ENCODE data around the gene PPT1.

DNA sequence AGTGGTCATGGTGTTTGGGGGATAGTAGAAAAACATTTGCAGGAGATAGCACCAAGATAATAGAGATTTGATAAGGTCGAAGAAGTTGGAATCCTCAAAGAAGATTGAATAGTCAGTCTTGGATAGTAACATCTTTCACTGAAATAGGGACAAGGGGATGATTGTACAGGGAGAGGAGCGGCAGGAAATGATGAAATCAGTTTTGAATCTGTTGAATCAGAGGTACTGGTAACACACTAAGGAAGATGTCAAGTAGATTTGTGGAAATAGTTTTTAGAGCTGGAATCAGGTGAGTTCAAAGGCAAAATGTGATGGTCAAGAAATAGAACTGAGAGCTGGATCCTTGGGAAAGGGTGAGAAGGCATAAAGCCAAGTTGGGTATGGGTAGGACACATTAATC lies 30.0 kb downstream of the PPT1 start:
- TF ChIP-seq, protein P1, sequence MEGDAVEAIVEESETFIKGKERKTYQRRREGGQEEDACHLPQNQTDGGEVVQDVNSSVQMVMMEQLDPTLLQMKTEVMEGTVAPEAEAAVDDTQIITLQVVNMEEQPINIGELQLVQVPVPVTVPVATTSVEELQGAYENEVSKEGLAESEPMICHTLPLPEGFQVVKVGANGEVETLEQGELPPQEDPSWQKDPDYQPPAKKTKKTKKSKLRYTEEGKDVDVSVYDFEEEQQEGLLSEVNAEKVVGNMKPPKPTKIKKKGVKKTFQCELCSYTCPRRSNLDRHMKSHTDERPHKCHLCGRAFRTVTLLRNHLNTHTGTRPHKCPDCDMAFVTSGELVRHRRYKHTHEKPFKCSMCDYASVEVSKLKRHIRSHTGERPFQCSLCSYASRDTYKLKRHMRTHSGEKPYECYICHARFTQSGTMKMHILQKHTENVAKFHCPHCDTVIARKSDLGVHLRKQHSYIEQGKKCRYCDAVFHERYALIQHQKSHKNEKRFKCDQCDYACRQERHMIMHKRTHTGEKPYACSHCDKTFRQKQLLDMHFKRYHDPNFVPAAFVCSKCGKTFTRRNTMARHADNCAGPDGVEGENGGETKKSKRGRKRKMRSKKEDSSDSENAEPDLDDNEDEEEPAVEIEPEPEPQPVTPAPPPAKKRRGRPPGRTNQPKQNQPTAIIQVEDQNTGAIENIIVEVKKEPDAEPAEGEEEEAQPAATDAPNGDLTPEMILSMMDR (IDR thresholded peaks at IDR 0.05): no peak
- TF ChIP-seq EZH2phosphoT487 (IDR thresholded peaks at IDR 0.05; ENCODE audit: borderline replicate concordance, low read depth) (no peak), EP300 (IDR thresholded peaks at IDR 0.05; ENCODE audit: borderline replicate concordance in 1 of 2, low read depth in 1 of 2, low read length in 1 of 2) (no peak), SMC3 (IDR thresholded peaks at IDR 0.05; ENCODE audit: low read depth, low read length) (no peak), SIN3A (IDR thresholded peaks at IDR 0.05; ENCODE audit: borderline replicate concordance, low read depth, low read length) (no peak), RFX5 (IDR thresholded peaks at IDR 0.05; ENCODE audit: low read length) (no peak), JUND (IDR thresholded peaks at IDR 0.05) (no peak), POLR2AphosphoS5 (IDR thresholded peaks at IDR 0.05; ENCODE audit: low read depth, low read length) (no peak), CHD2 (IDR thresholded peaks at IDR 0.05; ENCODE audit: low read length, partially characterized antibody) (no peak), FOXM1 (IDR thresholded peaks at IDR 0.05; ENCODE audit: low read depth) (no peak), TEAD4 (IDR thresholded peaks at IDR 0.05; ENCODE audit: borderline replicate concordance, insufficient read depth) (no peak), FOXJ3 (CRISPR knock-in tag; IDR thresholded peaks at IDR 0.05) (no peak)
- TF ChIP-seq, protein P2, sequence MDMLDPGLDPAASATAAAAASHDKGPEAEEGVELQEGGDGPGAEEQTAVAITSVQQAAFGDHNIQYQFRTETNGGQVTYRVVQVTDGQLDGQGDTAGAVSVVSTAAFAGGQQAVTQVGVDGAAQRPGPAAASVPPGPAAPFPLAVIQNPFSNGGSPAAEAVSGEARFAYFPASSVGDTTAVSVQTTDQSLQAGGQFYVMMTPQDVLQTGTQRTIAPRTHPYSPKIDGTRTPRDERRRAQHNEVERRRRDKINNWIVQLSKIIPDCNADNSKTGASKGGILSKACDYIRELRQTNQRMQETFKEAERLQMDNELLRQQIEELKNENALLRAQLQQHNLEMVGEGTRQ (IDR thresholded peaks at IDR 0.05; ENCODE audit: borderline replicate concordance, low read depth, low read length): no peak

Data from SK-N-SH (cell line).